H1 (cell line): Measurements from ENCODE around the gene FOXI2. TPM values are rescaled to one million over a fixed set of nuclear protein-coding genes. Genes with fewer than 3 reads are reported as not detected.
A peak's percentile ranks its signal among the peaks of the same experiment; 100 is the strongest.

Experiments
- CTCF ChIA-PET: fragments of 300-600 bp; sonication (Branson Sonifier 250); formaldehyde crosslinking; loops from one replicate; lab custom pipeline; 2021; ENCODE audit not compliant: partially characterized antibody; lab: Charles Lee
- POLR2A ChIA-PET: fragments of 300-600 bp; sonication (Branson Sonifier 250); formaldehyde crosslinking; loops from one replicate; lab custom pipeline; 2021; ENCODE audit warnings: inconsistent platforms; ENCODE audit not compliant: partially characterized antibody; lab: Charles Lee
- DNase-seq, 2 experiments: peaks; one replicate each; pipeline versions ENCODE4 v3.0.0 to v3.0.0-alpha.2; 2010 to 2022; ENCODE audit warnings: low spot score in 2 of 2, low read depth in 1 of 2, mixed read lengths in 1 of 2
- FAIRE-seq: peaks from 2 replicates; lab custom pipeline; 2011; peaks lifted over from hg19 to GRCh38; lab: Jason Lieb, UNC
- H2AFZ ChIP-seq: 2 replicates; pipeline ENCODE4 v1.8.1; 2012; ENCODE audit warnings: low read length, inconsistent platforms
- H2AK5ac ChIP-seq: 2 replicates; pipeline ENCODE4 v1.6.1; 2013; ENCODE audit warnings: low read depth, low read length
- H2BK120ac ChIP-seq: replicated peaks from 2 replicates; pipeline ENCODE3; 2013; ENCODE audit warnings: low read depth, low read length, inconsistent platforms
- H2BK12ac ChIP-seq: 2 replicates; pipeline ENCODE4 v1.6.1; 2013; ENCODE audit warnings: low read depth, low read length
- H2BK15ac ChIP-seq: 2 replicates; pipeline ENCODE4 v1.6.1; 2013; ENCODE audit warnings: low read length
- H2BK20ac ChIP-seq: 2 replicates; pipeline ENCODE4 v1.6.1; 2013; ENCODE audit warnings: low read length
- H2BK5ac ChIP-seq: 2 replicates; pipeline ENCODE4 v1.6.1; 2013; ENCODE audit warnings: low read depth, low read length
- H3K14ac ChIP-seq: 2 replicates; pipeline ENCODE4 v1.6.1; 2013; ENCODE audit warnings: inconsistent platforms; ENCODE audit not compliant: insufficient read length
- H3K18ac ChIP-seq: 2 replicates; pipeline ENCODE4 v1.6.1; 2013; ENCODE audit warnings: low read length; ENCODE audit errors: extremely low read depth
- H3K23ac ChIP-seq: 2 replicates; pipeline ENCODE4 v1.6.1; 2013; ENCODE audit warnings: inconsistent platforms; ENCODE audit not compliant: insufficient read length
- H3K23me2 ChIP-seq: 2 replicates; pipeline ENCODE4 v1.6.1; 2013; ENCODE audit warnings: low read depth, low read length
- H3K27ac ChIP-seq: 2 replicates; pipeline ENCODE4 v1.6.1; 2011; ENCODE audit warnings: low read depth, low read length, inconsistent platforms
- H3K27me3 ChIP-seq, 4 experiments: replicated peaks in 1 of 4; 1 replicate in 1 of 4; 2 replicates in 3 of 4; pipeline versions ENCODE4 v1.6.1 to v1.8.1; 2011 to 2013; ENCODE audit warnings: low read length in 3 of 4, mild to moderate bottlenecking in 3 of 4, inconsistent platforms in 2 of 4, mixed read lengths in 2 of 4, moderate library complexity in 1 of 4; ENCODE audit not compliant: control insufficient read depth in 3 of 4, insufficient read depth in 3 of 4; ENCODE audit errors: extremely low read depth in 1 of 4
- H3K36me3 ChIP-seq, 4 experiments: 2 replicates each; pipeline versions ENCODE4 v1.6.1 to v1.8.1; 2011 to 2013; ENCODE audit warnings: mild to moderate bottlenecking in 4 of 4, low read length in 3 of 4, moderate library complexity in 2 of 4, control low read depth in 1 of 4, inconsistent platforms in 1 of 4; ENCODE audit not compliant: insufficient read depth in 4 of 4, control insufficient read depth in 2 of 4
- H3K4ac ChIP-seq: replicated peaks from 2 replicates; pipeline ENCODE3; 2013; ENCODE audit warnings: low read length, low read depth, mixed read lengths, inconsistent platforms; ENCODE audit not compliant: insufficient read length
- H3K4me1 ChIP-seq, 4 experiments: replicated peaks in 1 of 4; 1 replicate in 1 of 4; 2 replicates in 3 of 4; pipeline versions ENCODE4 v1.6.1 to v1.8.1; 2011 to 2013; ENCODE audit warnings: low read length in 3 of 4, inconsistent platforms in 2 of 4, mixed read lengths in 1 of 4; ENCODE audit not compliant: insufficient read depth in 4 of 4, control insufficient read depth in 3 of 4
- H3K4me2 ChIP-seq, 2 experiments: 2 replicates each; pipeline versions ENCODE4 v1.6.1 to v1.8.1; 2011 to 2013; ENCODE audit warnings: low read depth in 2 of 2, low read length in 2 of 2, control low read depth in 1 of 2, inconsistent platforms in 1 of 2, mild to moderate bottlenecking in 1 of 2; ENCODE audit not compliant: insufficient read depth in 1 of 2
- H3K4me3 ChIP-seq, 4 experiments: fragments of 200-600, 300-600 bp in 1 of 4; sonication (generic), shearing (Covaris generic), sonication (Bioruptor Twin) in 1 of 4; 2 replicates each; pipeline versions ENCODE4 v1.5.1 to v1.8.1; 2011 to 2016; ENCODE audit warnings: low read length in 4 of 4, low read depth in 3 of 4, control low read depth in 2 of 4, inconsistent platforms in 2 of 4, mild to moderate bottlenecking in 2 of 4, mixed read lengths in 1 of 4, moderate library complexity in 1 of 4; ENCODE audit not compliant: insufficient read depth in 2 of 4; ENCODE audit errors: extremely low read depth in 1 of 4
- H3K56ac ChIP-seq: replicated peaks from 2 replicates; pipeline ENCODE3; 2013; ENCODE audit warnings: low read depth, mild to moderate bottlenecking, mixed read lengths, low read length, inconsistent platforms; ENCODE audit not compliant: insufficient read length
- H3K79me1 ChIP-seq: 2 replicates; pipeline ENCODE4 v1.6.1; 2013; ENCODE audit warnings: low read depth, low read length, control low read depth
- H3K79me2 ChIP-seq, 2 experiments: 2 replicates each; pipeline versions ENCODE4 v1.6.1 to v1.8.1; 2012 to 2013; ENCODE audit warnings: low read length in 2 of 2, mild to moderate bottlenecking in 2 of 2, inconsistent platforms in 1 of 2; ENCODE audit not compliant: insufficient read depth in 2 of 2, control insufficient read depth in 1 of 2
- H3K9ac ChIP-seq, 4 experiments: replicated peaks in 1 of 4; 1 replicate in 1 of 4; 2 replicates in 3 of 4; pipeline versions ENCODE4 v1.6.1 to v1.8.1; 2011 to 2013; ENCODE audit warnings: low read depth in 3 of 4, low read length in 3 of 4, control low read depth in 2 of 4, mild to moderate bottlenecking in 2 of 4, moderate library complexity in 2 of 4, inconsistent platforms in 1 of 4; ENCODE audit errors: extremely low read depth in 1 of 4
- H3K9me3 ChIP-seq, 2 experiments: 2 replicates each; pipeline versions ENCODE4 v1.6.1 to v1.8.1; 2012 to 2013; ENCODE audit warnings: mild to moderate bottlenecking in 2 of 2, moderate library complexity in 2 of 2, control low read depth in 1 of 2, inconsistent platforms in 1 of 2, low read depth in 1 of 2, low read length in 1 of 2, mixed read lengths in 1 of 2; ENCODE audit not compliant: insufficient read depth in 2 of 2
- H4K20me1 ChIP-seq, 2 experiments: replicated peaks in 1 of 2; 2 replicates each; pipeline versions ENCODE3 to v1.8.1; 2011 to 2013; ENCODE audit warnings: inconsistent platforms in 2 of 2, low read length in 2 of 2, mild to moderate bottlenecking in 1 of 2; ENCODE audit not compliant: insufficient read depth in 2 of 2, control insufficient read depth in 1 of 2
- H4K5ac ChIP-seq: 2 replicates; pipeline ENCODE4 v1.6.1; 2013; ENCODE audit warnings: low read length, low read depth, mixed read lengths, inconsistent platforms; ENCODE audit not compliant: insufficient read length
- H4K8ac ChIP-seq: 2 replicates; pipeline ENCODE4 v1.8.0; 2013; ENCODE audit warnings: mild to moderate bottlenecking, moderate library complexity, low read length, inconsistent platforms; ENCODE audit not compliant: insufficient read depth; ENCODE audit errors: extremely low read depth
- H4K91ac ChIP-seq: replicated peaks from 2 replicates; pipeline ENCODE3; 2013; ENCODE audit warnings: low read length, mixed read lengths, inconsistent platforms; ENCODE audit not compliant: insufficient read length
- CEBPB ChIP-seq: IDR thresholded peaks from 2 replicates; pipeline ENCODE4 v1.6.1; 2012; ENCODE audit warnings: low read depth, low read length
- RAD21 ChIP-seq, 2 experiments: IDR thresholded peaks in 1 of 2; conservative IDR thresholded peaks in 1 of 2; 2 replicates each; pipeline ENCODE4 v1.6.1; 2011; ENCODE audit warnings: low read depth in 2 of 2, low read length in 2 of 2, improper control_type of control experiment in 1 of 2, inconsistent platforms in 1 of 2, mild to moderate bottlenecking in 1 of 2, moderate library complexity in 1 of 2
- WGBS, 2 experiments: shearing (Covaris generic) in 1 of 2; methylation state at CpG; one replicate each; pipeline versions ENCODE4 v1.1.6 to v1.1.7; 2013 to 2015; ENCODE audit warnings: low lambda C conversion rate in 2 of 2, mixed read lengths in 2 of 2, inconsistent platforms in 1 of 2, low coverage in 1 of 2, missing lambda C conversion rate in 1 of 2; ENCODE audit not compliant: insufficient replicate concordance in 2 of 2, insufficient coverage in 1 of 2, insufficient read length in 1 of 2; ENCODE audit errors: extremely low coverage in 1 of 2, missing lambda C conversion rate in 1 of 2; 5-methylcytosine and 5-hydroxymethylcytosine counted together
- polyA plus RNA-seq, 7 experiments: library from polyadenylated mRNA; depleted of rRNA in 3 of 7; stranded (reverse) in 5 of 7; unstranded in 2 of 7; fragments of >200 nt in 5 of 7; fragments of 200-250 nt in 2 of 7; gene quantifications; 1 replicate in 5 of 7; 2 replicates in 1 of 7; 4 replicates in 1 of 7; pipeline versions ENCODE4 v1.2.1 to v1.2.3, GENCODE V29; 2011 to 2013; ENCODE audit warnings: missing spikeins in 2 of 7, mixed read lengths in 2 of 7
- total RNA-seq: library from RNA; stranded (reverse); fragmentation: NEBNext Ultra II Directional; extraction: Animal tissue kit (Norgen Biotek cat#: 25700); gene quantifications from 2 replicates; pipeline ENCODE4 v1.2.1, GENCODE V29; 2021

The FOXI2 gene
- total and polyA plus RNA-seq, 2 of the 8 experiments (the other 6 are each of a cell fraction or from before 2014, with no cell fraction given): 1.0 TPM

DNA sequence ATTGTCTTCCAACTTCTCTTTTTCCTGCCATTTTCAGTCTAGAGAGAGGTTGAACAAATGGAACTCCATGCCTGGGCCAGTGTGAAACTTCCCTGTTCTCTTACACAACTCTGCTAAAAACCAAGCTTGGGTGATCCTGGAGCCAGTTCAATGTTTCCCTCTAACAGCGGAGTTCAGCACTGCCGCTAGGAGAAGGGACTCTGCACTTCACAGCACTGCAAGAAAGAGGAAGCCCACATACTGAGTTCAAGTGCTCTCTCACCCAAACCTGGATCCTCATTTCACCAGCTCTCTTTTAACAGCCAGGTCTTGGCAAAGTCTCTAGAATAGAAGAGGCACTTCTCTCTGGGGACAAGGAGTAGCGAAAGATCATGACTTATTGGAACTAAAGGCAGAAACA is 18.8 kb downstream of the FOXI2 start:
- H3K4ac ChIP-seq: no peak overlapping the region
- CTCF ChIA-PET: interaction anchor here (0.6 to 6.3 kb wide), 8 partner anchors 14 to 107 kb away, joined by 3 to 54 read pairs (median 5); no protein-coding TSS in a partner anchor
- no peak overlapping the region for H3K18ac ChIP-seq

More for the DNA sequence above, 18.8 kb downstream of the FOXI2 start:
- Histone ChIP-seq H4K20me1 (no peaks in the 10 kb centered on the region), H3K9me3 (no peaks in the 10 kb centered on the region), H3K36me3 (no peaks in the 10 kb centered on the region), H3K79me2 (no peaks in the 10 kb centered on the region), H3K56ac (no peak overlapping the region), H3K14ac (no peak overlapping the region), H3K4me2 (no peak overlapping the region), H4K8ac (no peak overlapping the region), H3K4me1 (no peaks in the 10 kb centered on the region), H3K27ac (no peak overlapping the region), H3K23ac (no peak overlapping the region), H3K9ac (no peak overlapping the region), H2BK12ac (no peak overlapping the region), H2BK5ac (no peak overlapping the region), H3K23me2 (no peaks in the 10 kb centered on the region), H3K27me3 (no peaks in the 10 kb centered on the region), H3K79me1 (no peaks in the 10 kb centered on the region), H2AK5ac (no peak overlapping the region), H4K91ac (no peak overlapping the region), H2BK20ac (no peak overlapping the region), H3K4me3 (no peak overlapping the region), H2BK120ac (no peak overlapping the region), H4K5ac (no peak overlapping the region), H2BK15ac (no peak overlapping the region), H2AFZ (0 out of 2 replicates have a peak overlapping the region, but pooled peaks have one; percentile 60)
- POLR2A ChIA-PET: no interaction called here
- DNase-seq (no peak), FAIRE-seq (no peak)
- WGBS, 2 experiments: 80% methylated on average over 3 of the region's 3 CpGs; no CpG with 5 or more reads in 1 of the 2 experiments
- TF ChIP-seq RAD21 (IDR thresholded peaks at IDR 0.05 in 1 of 2, conservative IDR thresholded peaks at IDR 0.05 in 1 of 2; ENCODE audit: low read depth in 2 of 2, low read length in 2 of 2) (peak in 1 of 2 experiments; percentile 9; a peak in 1 of 4 replicates), CEBPB (no peak)
- TF ChIP-seq, all 59 proteins: peak for 1
